Erythroblast (primary cell): ENCODE measurements around the gene CSK.

Experiments
- DNase-seq, 2 experiments: peaks; one replicate each; lab custom pipeline; 2025; lab: John Stamatoyannopoulos, UW
- GATA1 ChIP-seq: IDR thresholded peaks from 2 replicates; pipeline ENCODE4 v1.6.1; 2011; ENCODE audit warnings: low read depth, mild to moderate bottlenecking, control low read depth, low read length, moderate library complexity
- POLR2A ChIP-seq: IDR thresholded peaks from 2 replicates; pipeline ENCODE4 v1.6.1; 2011; ENCODE audit warnings: mild to moderate bottlenecking, low read length

CSK gene

DNA sequence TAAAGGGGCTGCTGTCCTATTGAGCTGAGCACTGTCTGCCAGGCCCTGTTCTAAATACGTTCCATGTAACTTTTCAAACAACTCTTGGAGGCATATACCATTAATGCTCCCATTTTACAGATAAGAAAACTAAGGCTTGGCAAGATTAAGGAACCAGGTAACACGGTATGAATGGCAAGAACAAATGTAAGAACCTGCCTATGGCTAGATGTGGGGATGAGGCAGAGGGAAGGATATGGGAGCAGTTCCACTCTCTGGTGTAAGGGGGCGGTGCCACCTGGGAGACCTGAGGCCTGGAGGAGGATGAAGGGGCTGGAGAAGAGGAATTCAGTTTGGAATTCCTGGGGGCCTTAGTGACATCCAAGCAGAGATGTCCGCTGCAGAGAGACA, 27.0 kb downstream of the CSK start:
- TF ChIP-seq POLR2A = no peak
- no peak for TF ChIP-seq GATA1

DNA sequence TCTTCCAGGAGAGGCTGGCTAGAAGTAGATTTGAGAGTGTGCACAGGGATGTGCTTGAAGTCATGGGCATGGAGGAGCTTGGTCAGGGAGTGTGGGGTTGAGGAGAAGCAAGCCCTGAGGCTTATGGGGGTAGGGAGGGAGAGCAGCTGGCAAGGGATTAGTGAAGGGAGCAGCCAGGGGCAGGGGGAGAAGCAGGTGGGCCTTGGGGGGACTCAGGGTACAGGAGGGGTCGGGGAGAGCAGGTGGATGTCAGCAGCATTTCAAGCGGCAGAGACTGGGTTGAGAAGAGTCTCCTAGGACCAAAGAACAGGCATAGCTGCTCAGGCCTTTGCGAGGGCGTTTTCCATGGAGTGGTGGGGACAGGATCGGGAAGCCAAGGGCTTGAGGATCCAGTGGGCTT, 27.4 kb downstream of the CSK start:
- DNase-seq = no peak
- TF ChIP-seq GATA1 = no peak
- no peak for TF ChIP-seq POLR2A

More for the DNA sequence above, 27.0 kb downstream of the CSK start:
- DNase-seq = no peak

DNA sequence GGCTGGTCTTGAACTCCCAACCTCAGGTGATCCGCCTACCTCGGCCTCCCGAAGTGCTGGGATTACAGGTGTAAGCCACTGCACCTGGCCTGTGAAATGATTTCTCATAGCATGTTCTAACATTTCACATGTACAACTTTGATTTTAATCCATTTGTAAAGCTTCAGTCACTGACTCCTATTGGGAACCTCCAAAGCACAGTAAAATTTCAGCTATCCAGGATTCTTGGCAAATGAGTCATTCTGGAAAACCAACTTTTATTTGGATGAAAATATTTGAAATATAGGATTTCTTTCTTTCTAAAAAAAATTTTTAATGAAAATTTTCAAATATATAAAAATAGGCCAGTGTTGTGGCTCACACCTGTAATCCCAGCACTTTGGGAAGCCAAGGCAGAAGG, 28.1 kb downstream of the CSK start:
- no peak for DNase-seq
- TF ChIP-seq POLR2A (no peak), GATA1 (no peak)

DNA sequence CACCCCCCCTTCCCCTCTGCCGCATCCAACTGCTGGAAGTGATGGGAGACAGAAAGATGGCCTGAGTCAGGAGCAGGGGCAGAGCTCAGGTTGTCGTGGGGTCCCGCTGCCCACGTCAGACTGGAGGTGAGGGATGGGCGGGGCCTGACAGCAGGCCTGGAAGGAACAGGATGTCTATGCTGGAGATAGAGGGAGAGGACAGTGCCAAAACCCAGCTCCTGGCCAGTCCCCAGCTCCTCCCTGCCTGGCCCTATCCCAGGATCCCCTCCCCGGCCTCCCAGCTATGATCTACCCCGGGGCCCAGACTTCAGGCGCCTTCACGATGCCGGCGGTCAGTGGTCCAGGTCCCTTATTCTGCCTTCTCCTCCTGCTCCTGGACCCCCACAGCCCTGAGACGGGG, 30.7 kb downstream of the CSK start, which contains the start of gene LMAN1L:
TSS of gene LMAN1L (plus strand) at position 303 of the 400 bp plus-strand sequence. CDS start at position 323, 20 bp downstream.
- no peak for DNase-seq
- TF ChIP-seq POLR2A (no peak), GATA1 (no peak)

DNA sequence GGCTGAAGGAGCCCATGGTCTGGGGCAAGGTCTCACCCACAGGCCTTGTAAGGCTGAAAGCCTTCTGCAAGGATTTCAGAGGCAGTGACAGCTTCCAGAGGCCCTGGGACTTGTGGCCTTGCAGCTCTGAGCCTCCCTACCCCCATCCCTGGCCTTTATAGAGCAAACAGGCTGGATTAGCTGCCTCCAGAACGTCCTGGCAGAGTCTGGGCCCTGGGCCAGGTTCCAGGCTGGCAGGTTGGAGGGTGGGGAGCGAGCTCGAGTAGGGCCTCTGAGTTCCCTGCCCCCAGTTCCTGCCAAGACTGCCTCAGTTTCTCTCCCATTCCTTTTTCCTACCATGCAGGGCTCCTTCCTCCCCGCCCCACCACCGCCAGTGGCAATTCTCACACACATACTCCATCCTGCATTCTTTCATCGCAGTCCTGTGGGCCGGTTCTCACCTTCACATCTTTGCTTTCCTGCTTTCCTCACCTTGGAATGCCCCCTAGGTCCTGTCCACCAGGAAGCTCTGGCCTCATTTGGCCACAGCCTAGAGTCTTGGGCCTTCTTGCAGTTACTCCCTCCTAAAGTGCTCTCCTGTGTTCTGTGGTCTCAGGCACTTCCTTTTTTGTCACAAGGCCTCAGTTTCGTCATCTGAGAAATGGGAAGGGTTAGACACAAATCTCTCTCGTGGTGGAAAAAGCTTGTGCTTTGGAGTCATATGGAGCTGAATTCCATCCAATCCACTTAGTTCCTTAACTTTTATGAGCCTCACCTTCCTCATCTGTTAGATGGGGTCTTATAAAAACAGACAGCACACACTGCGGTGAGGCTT, 33.4 kb downstream of the CSK start:
- TF ChIP-seq POLR2A = no peak
- TF ChIP-seq GATA1 = no peak
- no peak for DNase-seq

DNA sequence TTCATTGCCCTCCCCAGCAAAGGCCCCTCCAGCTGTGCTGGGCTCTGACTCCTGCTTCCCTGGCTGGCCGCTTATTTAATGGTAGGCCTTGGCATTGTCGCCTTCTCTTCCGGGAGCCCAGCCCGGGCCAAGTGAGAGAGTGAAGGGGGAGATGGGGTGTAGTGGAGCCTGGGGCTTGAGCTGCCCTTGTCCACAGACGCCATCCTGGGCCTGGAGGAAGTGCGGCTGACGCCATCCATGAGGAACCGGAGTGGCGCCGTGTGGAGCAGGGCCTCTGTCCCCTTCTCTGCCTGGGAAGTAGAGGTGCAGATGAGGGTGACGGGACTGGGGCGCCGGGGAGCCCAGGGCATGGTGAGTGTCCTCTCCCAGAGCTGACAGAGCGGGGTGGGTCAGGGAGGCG, 34.1 kb downstream of the CSK start:
- DNase-seq = no peak
- no peak for TF ChIP-seq POLR2A
- TF ChIP-seq GATA1 = no peak

DNA sequence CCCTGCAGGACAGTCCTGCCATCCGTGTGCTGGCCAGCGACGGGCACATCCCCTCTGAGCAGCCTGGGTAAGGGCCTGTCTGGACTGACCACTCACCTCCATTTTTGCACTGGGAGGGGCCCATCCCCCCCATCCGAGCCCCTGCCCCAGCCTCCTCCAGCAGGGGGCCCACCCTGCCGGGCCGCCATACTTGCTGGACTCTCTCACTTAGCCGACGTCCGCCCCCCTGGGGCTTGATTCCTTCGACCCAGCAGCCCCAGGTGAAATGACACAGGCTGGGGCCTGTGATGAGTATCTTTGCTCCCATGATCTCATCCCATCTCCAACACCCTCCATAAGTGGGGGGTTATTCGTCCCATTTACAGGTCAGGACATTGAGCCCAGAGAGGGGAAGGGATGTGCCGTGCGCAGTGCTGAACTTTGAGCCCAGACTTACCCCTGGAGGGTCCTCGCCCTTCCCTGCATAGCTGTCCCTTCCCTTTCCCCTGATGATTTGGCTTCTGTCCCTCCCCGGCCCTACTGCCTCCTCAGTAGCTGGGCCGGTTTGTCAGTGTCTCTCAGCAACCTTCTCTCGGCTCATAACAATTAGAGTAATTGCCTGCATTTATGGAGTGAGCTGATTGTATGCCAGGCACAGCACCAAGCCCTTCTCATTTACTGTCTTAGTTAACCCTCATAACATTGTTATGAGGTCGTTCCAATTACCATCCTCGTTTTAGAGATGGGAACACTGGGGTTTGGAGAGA, 34.9 kb downstream of the CSK start:
- no peak for TF ChIP-seq GATA1
- no peak for TF ChIP-seq POLR2A
- DNase-seq = no peak

DNA sequence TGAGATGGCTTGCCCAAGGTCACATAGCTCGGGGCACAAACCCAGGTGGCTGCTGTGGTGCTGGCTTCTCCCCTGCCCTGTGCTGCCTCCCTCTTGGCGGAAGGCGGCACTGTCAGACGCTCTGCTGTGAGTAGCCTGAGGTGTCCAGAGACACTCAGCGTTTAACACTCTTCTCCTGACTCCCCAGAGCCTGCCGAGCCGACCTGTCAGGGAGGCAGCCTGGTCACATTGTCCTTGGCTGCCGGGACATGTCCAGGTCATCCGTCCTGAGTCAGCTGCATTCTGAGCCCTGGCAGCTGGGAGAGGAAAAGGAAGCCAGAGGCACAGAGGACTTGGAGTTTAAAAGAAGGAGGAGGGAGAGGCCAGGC, 35.5 kb downstream of the CSK start:
- TF ChIP-seq GATA1 = no peak
- DNase-seq = no peak

DNA sequence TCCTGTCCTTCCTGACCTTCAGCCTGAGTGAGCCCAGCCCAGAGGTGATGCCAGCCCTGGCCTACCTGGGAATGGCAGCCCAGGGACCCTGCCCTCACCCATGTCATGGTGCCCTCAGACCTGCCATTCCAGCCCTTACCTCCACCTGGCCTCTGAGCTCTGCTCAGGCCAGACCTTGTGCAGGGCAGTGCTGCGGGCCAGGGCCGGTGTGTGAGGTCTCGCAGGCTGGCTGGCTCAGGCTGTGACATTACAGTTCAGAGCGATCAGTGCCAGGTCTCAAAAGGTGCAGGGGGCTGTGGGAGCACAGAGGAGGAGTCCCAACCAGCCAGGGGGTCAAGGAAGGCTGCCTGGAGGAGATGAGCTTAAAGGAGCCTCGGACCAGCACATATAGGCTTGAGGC, 38.2 kb downstream of the CSK start:
- no peak for DNase-seq
- TF ChIP-seq POLR2A (no peak), GATA1 (no peak)

DNA sequence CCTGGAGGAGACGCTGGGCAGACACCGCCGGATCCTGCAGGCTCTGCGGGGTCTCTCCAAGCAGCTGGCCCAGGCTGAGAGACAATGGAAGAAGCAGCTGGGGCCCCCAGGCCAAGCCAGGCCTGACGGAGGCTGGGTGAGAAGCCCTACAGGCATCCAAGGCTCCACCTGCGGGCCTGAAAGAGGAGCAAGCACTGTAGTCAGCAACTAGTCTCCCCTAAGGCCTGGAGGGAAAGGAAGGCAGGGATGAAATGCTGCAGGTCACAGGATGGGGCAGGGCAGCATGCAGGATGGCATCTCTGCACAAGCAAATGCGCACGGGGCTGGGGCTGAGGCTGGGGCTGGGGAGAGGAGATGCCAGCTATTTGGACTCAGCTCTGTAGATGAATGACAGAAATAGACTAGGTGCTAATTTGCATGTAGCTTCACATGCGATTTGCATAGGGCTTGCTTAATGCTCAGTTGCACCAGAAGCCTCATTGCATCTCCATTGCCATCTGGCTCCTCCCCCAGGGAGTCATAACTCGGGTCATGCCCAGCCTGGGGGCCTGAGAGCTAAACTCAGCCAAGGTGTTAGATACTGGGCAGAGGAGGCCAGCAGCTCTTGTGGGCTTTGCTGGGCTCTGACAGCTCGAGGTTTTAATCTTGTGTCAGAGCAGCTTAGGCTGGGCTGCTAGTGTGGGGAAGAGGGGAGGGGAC, 39.4 kb downstream of the CSK start:
- no peak for DNase-seq
- TF ChIP-seq GATA1 = no peak
- no peak for TF ChIP-seq POLR2A

DNA sequence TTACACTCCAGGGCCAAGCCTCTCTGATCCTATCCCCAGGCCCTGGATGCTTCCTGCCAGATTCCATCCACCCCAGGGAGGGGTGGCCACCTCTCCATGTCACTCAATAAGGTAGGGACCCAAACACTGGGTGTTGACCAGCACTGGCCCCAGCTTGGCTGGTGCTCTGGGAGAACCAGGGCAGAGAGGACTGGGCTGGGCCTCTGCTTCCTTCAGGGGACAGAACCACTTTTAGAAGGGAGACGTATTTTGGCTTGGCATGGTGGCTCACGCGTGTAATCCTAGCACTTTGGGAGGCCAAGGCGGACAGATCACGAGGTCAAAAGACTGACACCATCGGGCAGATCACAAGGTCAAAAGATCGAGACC, 39.9 kb downstream of the CSK start:
- DNase-seq = no peak
- TF ChIP-seq POLR2A = no peak

DNA sequence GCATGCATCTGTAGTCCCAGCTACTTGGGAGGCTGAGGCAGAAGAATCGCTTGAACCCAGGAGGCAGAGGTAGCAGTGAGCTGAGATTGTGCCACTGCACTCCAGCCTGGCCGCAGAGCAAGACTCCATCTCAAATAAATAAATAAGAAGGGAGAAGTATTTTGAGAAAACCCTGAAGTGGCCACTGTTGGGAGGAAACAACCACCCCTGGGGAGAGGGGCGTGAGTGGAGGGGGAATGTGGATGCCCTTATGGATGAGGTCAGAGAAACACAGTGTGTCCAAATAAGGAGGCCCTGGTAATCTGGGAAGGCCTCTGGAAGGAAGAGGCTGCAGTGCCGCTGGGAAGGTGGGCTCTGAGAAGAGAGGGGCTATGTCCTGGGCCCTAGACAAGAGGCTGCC, 40.4 kb downstream of the CSK start:
- TF ChIP-seq POLR2A (no peak), GATA1 (no peak)

DNA sequence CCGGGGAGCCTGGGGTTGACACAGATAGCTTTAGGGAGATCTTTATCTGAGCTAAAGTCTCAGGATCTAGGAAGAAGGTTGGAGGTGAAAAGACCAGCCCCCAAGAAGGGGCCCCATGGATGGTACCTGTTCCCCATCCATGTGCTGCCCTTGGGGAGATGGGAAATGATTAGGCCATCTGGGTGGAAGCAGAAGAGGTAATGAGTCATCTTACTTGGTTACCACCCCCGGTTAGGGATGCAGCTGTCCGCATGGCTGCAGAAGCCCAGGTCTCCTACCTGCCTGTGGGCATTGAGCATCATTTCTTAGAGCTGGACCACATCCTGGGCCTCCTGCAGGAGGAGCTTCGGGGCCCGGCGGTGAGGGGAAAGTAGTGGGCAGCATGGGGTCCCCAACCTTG, 41.4 kb downstream of the CSK start:
- TF ChIP-seq POLR2A (no peak), GATA1 (no peak)
- DNase-seq = no peak

More for the DNA sequence above, 40.4 kb downstream of the CSK start:
- no peak for DNase-seq

DNA sequence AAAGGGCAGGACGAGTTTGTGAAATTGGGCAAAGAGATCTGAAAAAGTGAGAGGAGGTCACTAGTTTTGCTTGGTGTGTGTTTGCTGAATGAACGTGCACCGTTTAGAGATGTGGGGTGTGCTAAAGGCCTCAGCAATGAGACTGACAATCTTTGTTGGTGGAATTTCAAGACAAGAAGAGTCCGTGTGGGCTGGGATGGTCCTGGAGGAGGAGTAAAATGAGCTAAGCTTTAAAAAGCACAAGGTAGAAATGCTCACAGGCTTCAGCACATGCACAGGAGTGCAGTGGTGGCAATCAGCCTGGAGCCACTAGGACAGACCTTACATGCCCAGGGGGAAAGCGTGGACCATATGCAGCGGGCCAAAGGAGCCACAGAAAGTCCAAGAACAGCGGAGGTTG, 43.1 kb downstream of the CSK start:
- TF ChIP-seq GATA1 (no peak), POLR2A (no peak)
- no peak for DNase-seq

DNA sequence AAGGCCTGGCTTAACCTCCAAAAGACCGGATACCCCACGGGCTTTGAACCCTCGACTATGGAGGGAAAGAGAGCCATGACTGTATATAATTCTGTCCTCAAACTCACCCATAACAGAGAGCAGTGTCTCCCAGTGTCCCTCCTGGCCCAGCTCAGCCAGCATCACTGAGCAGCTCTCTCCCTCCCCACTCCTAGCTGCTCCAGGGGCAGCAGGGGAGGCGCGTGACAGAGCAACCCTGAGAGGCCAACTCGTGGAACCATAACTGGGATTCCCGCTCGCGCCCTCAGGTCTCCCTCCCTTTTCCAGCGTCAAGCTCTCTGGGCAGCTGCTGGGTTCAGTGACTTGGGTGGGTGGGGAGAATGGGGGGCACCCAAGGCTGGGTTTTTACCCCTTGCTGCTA, 44.0 kb downstream of the CSK start:
- no peak for DNase-seq
- TF ChIP-seq GATA1 (no peak), POLR2A (no peak)
